GM13977 (cell line): ENCODE results near the gene PNMA6F.

ENCODE experiments used
- DNase-seq: peaks from one replicate; pipeline ENCODE4 v3.0.0; 2012; ENCODE audit warnings: low spot score
- in situ Hi-C: fragments of 300-500 bp; cut with MboI; formaldehyde crosslinking; loops from one replicate; pipeline ENCODE4 v1.12.0; 2022; ENCODE audit warnings: low sequenced_read_pairs, low pct_unique_long_range_greater_than_20kb, mixed read lengths, inconsistent platforms; ENCODE audit not compliant: unreplicated experiment
- TF ChIP-seq, protein P1 (sequence below): IDR thresholded peaks from 2 replicates; pipeline ENCODE4 v1.5.1; 2012; ENCODE audit warnings: mild to moderate bottlenecking, control low read depth; ENCODE audit not compliant: insufficient read depth; ENCODE audit errors: extremely low read depth, missing control alignments

Gene PNMA6F

GRCh38 chrX:153321381-153322124 is at the start of gene PNMA6F:
Gene PNMA6F (minus strand): TSS chrX:153321767. CDS start chrX:153320674, 1,093 bp downstream.
- DNase-seq, result no peak
- TF ChIP-seq, protein P1, sequence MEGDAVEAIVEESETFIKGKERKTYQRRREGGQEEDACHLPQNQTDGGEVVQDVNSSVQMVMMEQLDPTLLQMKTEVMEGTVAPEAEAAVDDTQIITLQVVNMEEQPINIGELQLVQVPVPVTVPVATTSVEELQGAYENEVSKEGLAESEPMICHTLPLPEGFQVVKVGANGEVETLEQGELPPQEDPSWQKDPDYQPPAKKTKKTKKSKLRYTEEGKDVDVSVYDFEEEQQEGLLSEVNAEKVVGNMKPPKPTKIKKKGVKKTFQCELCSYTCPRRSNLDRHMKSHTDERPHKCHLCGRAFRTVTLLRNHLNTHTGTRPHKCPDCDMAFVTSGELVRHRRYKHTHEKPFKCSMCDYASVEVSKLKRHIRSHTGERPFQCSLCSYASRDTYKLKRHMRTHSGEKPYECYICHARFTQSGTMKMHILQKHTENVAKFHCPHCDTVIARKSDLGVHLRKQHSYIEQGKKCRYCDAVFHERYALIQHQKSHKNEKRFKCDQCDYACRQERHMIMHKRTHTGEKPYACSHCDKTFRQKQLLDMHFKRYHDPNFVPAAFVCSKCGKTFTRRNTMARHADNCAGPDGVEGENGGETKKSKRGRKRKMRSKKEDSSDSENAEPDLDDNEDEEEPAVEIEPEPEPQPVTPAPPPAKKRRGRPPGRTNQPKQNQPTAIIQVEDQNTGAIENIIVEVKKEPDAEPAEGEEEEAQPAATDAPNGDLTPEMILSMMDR, result no peak

GRCh38 chrX:153371256-153371655 is 49.7 kb upstream of the PNMA6F start:
- no peak for DNase-seq
- TF ChIP-seq, protein P1, result no peak
- in situ Hi-C loops, result no loop called here

More at GRCh38 chrX:153321381-153322124, at the start of gene PNMA6F:
- in situ Hi-C loops, result no loop called here

DNA sequence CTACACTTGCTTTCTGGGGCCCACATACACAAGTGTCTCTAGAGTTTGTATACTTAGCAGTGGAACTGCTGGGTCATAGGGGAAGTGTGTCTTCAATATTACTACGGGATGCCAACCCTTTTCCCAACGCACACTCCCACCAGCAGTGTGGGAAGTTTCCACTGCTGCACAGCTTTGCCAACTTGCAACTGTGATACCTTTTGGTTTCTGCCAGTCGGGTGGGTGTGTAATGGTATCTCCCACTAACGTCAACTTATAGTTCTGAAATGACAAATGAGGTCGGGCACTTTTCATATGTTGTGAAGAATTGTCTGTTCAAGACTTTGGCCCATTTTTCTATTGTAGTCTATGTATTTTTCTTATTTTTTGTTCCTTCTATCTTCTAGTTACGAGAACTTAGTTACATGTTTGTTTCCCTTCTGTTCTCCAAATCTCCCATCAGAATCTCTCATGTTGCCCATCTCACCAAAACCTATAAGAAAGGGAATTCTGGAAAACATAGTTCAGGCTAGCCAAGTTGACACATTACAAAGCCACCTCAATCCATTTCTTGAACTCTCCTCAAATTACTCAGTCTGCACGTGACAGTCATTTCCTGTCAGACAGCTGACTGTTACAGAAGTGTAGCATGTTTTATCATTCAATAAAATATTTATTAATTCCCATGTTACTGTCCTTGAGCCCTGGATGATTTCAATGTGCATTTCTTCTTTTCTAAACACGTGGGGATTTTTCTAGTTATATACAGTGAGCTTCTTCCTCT is 48.9 kb upstream of the PNMA6F start:
- TF ChIP-seq, protein P1, result no peak
- no peak for DNase-seq
- in situ Hi-C loops, result no loop called here

DNA sequence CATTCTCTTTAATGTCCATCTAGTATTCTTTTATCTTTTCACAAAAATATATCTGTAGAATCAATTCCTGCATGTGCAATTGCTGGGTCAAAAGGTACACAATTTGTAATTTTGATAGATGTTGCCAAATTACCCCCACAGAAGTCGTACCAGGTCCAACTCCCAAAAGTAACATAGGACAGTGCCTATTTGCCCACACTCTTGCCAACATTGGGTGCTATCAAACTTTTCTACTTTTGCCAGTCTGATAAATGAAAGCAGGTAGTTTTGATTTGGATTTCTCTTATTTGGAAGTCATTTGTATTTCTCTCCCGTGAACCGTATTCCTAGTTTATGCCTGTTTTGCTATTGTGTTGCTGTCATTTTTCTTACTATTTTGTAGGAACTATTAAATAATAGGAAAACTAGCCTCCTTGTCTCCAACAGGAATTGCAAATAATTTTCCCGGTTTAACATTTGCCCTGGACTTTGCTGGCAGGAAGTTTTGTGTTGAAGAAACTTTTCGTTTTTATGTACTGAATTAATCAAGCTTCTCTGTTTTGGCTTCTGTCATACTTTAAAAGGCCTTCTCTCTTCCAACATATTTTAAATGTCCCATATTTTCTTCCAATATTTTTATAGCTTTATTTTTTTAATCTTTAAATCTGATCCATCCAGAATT is 45.4 kb upstream of the PNMA6F start:
- DNase-seq, result no peak
- TF ChIP-seq, protein P1, result no peak
- in situ Hi-C loops, result no loop called here

DNA sequence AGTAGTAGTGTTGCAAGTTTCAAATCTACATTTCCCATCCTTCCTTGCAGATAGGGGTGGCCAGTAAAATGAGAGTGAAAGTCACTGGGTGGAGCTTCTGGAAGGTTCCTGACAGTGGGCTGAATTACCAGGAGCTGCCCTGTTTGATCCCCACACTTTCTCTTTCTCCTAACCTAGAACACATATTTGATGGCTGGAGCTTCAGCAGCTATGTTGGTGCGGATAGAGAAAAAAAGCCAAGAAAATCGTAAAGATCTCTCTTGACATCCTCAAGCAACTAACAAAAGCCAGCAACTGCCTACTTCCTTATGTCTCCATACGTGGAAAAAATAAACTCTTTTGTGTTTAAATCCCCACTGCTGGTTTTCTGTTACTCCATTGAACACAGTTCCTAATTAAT is 44.6 kb upstream of the PNMA6F start:
- no peak for DNase-seq
- in situ Hi-C loops, result no loop called here
- TF ChIP-seq, protein P1, result no peak

DNA sequence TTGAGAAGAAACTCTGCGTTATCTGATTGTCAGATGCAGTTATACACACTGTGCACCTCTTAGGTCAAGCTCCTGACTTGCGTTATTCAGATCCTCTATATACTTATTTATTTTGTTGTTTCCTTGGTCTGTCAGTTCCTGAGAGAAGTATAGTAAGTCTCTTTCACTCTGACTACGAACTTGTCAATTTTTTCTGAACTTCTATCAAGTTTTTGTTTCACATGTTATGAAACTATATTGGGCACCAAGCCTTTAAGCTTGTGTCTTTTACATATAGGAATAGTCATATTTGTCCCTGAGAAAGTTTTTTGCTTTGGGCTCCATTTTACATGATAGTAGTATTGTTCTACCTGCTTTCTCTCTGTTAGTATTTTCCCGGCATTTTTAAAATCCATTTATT is 44.1 kb upstream of the PNMA6F start:
- in situ Hi-C loops, result no loop called here
- DNase-seq, result no peak

More for the DNA sequence above, 44.1 kb upstream of the PNMA6F start:
- TF ChIP-seq, protein P1, result no peak
